DMS153 treated with DMSO at 0.1 percent for 48 hours (cell line): Measurements from ENCODE around the gene ZFAND4.
A peak's percentile ranks its signal among the peaks of the same experiment; 100 is the strongest.
"Not testable (repeated sequence)": the region's sequence is repeated elsewhere in the genome, so short reads cannot be mapped to it uniquely, and the experiment has no call there.

ENCODE experiments used
- DNase-seq: peaks from one replicate; lab custom pipeline; 2025; ENCODE audit not compliant: unreplicated experiment; lab: John Stamatoyannopoulos, UW

Gene ZFAND4

GRCh38 chr10:45644527-45644926 lies 28.0 kb downstream of the ZFAND4 start:
- DNase-seq, result no peak

GRCh38 chr10:45640941-45641340 lies 31.6 kb downstream of the ZFAND4 start:
- DNase-seq, result no peak

DNA sequence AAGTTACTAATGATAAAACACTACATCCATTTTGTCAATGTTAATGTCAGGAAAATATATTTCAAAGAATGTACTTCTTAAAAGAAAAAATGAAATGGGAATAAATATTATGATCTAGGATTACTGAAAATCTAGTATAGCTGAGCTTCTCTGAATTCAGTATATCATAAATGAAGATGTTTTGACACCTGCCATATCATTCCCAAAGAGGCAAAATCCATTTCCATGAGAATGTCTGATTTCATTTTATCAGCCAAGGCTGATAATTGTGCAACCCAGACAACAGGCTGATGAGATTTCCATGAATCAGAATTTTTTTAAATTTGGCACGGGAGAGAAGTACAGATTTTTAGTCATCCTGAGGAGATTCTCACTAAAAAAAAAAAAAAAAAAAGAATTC lies 32.5 kb downstream of the ZFAND4 start:
- no peak for DNase-seq

DNA sequence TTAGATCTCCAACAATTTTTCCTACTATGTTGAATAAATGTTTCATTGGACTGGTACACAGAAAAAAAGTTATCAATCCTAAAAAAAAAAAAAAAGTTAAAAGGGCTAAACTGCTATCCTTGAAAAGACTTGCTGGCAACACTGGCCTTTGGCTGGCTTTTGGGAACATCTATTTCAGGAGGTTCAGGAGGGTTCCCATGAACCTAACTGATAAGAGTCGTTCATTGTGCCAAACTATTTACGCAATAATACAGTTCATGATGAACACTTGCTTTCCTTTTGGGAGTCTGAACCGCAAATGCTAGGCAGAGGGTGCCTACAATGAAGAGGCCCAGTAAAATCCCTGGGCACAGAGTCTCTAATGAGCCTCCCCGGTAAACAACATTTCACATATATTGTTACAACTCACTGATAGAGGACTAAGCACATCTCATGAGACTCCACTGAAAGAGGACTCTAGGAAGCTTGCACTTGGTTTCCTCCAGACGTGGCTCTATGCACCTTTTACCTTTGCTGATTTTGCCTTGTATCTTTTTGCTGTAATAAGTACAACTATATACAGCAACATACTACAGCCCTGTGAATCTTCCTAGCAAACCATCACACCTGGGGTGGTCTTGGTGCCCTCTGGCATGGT lies 45.0 kb downstream of the ZFAND4 start:
- DNase-seq, result no peak

DNA sequence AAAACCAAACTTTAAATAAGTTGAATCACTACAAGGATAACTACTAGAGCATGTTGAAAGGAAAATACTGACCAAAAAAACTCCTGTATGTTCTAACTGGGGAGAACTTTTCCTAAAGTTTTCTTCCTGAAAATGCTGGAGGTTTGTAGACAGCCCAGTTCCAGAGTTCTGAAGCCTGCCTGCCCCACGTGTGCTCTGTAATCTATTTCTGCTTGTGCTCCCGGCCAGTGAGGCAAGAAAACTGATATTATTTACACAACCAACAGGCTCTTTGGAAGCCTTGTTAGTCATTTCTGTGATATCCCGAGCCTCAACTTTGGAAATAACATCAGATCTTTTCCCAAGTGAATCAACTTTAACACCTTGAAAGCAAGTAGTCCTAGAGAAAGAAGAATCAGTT lies 46.7 kb downstream of the ZFAND4 start:
- no peak for DNase-seq

DNA sequence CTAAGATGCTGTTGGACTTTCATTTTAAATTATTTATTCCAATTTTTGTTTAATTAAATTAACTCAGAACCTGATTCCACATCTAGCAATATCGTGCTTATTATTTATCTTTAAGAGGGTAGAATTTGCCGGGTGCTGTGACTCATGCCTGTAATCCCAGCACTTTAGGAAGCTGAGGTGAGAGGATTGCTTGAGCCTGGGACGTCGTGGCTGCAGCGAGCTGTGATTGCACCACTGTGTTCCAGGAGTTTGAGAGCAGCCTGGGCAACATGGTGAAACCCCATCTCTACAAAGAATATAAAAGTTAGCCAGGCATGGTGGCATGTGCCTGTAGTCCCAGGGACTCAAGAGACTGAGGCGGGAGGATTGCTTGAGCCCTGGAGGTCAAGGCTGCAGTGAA lies 47.8 kb downstream of the ZFAND4 start:
- no peak for DNase-seq

- DNase-seq, result no peak
Observed at GRCh38 chr10:45614869-45615268, 57.7 kb downstream of the ZFAND4 start.

DNA sequence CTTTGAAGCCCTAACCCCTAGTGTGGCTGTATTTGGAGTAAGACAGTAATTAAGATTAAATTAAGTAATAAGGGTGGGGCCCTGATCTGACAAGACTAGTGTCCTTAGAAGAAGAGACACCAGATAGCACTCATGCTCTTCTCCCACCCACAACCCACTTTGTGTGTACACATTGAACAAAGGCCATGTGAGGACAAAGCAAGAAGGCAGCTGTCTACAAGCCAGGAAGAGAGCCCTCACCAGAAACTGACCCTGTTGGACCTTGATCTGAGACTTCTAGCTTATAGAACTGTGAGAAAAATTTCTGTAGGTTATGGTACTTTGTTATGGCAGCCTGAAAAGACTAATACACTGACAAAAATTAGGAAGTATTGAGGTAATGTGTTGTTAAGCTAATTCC lies 59.8 kb downstream of the ZFAND4 start:
- no peak for DNase-seq

- DNase-seq, result no peak
Observed at GRCh38 chr10:45608052-45608451, 64.5 kb downstream of the ZFAND4 start.

- no peak for DNase-seq
Observed at GRCh38 chr10:45607276-45607675, 65.3 kb downstream of the ZFAND4 start.

- DNase-seq, result no peak
Observed at GRCh38 chr10:45602836-45603235, 69.7 kb downstream of the ZFAND4 start.

- DNase-seq, result no peak
Observed at GRCh38 chr10:45602082-45602730, 70.4 kb downstream of the ZFAND4 start.

DNA sequence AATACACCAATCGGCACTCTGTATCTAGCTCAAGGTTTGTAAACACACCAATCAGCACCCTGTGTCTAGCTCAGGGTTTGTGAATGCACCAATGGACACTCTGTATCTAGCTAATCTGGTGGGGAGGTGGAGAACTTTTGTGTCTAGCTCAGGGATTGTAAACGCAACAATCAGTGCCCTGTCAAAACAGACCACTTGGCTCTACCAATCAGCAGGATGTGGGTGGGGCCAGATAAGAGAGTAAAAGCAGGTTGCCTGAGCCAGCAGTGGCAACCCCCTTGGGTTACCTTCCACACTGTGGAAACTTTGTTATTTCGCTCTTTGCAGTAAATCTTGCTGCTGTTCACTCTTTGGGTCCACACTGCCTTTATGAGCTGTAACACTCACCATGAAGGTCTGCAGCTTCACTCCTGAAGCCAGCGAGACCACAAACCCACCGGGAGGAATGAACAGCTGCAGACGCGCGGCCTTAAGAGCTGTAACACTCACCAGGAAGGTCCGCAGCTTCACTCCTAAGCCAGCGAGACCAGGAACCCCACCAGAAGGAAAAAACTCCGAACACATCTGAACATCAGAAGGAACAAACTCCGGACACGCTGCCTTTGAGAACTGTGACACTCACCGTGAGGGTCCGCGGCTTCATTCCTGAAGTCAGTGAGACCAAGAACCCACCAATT lies 71.2 kb downstream of the ZFAND4 start:
- not testable (repeated sequence) for DNase-seq

DNA sequence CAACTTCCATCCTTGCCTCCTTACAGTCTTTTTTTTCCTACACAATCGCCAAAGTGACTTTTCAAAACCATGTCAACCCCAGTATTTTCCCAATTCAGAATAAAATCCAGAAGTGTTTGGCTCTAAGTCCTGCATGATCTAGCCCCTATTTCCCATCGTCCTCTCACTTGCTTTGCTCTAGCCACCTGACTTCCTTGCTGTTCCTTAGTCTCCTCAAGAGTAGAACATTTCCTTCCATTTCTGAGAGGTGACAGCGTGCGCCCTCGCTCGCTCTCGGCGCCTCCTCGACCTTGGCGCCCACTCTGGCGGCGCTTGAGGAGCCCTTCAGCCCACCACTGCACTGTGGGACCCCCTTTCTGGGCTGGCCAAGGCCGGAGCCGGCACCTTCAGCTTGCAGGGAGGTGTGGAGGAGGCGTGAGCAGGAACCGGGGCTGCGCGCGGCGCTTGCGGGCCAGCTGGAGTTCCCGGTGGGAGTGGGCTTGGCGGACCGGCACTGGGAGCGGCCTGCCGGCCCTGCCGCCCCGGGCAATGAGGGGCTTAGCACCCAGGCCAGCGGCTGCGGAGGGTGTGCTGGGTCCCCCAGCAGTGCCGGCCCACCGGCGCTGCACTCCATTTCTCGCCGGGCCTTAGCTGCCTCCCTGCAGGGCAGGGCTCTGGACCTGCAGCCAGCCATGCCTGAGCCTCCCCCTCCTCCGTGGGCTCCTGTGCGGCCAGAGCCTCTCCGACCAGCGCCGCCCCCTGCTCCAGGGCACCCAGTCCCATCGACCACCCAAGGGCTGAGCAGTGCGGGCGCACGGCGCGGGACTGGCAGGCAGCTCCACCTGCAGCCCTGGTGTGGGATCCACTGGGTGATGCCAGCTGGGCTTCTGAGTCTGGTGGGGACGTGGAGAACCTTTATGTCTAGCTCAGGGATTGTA lies 72.0 kb downstream of the ZFAND4 start:
- not testable (repeated sequence) for DNase-seq

DNA sequence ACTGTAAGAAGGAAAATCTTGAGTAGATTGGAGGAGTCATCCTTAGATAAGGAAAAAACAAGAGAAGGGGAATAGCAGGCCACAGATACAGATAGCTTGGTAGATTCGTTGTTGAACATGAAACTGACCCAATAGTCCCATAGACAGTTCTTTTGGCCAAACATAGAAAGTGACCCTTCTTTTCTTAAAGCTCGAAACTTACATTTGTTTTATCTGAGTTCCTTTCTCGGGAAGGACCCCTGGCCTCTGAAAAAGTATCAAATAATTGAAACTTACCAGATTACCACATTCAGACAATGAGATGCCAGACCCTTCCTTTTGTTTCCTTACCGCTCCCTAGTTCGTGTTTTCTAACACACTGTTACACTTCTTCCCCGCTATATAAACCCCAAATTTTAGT lies 72.9 kb downstream of the ZFAND4 start:
- no peak for DNase-seq

DNA sequence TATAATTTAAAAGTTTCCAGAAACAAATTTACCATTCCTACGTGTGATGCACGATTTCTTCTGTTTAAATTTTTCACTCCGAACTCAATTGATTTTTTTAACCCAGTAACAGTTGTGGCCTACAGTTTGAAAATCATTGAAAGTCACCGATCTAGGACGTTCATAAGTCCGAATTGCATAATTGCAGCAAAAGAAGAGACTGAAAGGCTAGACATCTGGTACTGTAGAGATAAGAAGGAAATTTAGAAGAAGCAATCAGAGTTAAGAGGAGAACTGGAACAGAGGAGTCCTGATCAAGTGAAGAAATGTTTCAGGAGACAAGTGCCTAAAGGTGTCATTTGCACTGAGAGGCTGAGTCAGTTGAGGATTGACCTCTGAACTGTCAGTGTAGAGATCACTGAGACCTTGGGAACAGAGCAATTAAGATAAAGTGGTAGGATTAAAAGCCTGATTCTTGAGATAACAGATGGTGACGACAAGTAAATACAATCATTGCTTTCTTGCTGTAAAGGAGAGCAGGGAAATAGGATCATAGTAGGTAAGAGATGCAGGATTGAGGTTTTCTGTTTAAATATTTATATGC lies 73.5 kb downstream of the ZFAND4 start:
- DNase-seq, result no peak

- DNase-seq, result no peak
Observed at GRCh38 chr10:45596526-45596925, 76.0 kb downstream of the ZFAND4 start.

- peak; percentile 83 for DNase-seq
Observed at GRCh38 chr10:45594276-45595157, 78.1 kb downstream of the ZFAND4 start.

GRCh38 chr10:45593938-45594275 lies 78.7 kb downstream of the ZFAND4 start:
- no peak for DNase-seq

DNA sequence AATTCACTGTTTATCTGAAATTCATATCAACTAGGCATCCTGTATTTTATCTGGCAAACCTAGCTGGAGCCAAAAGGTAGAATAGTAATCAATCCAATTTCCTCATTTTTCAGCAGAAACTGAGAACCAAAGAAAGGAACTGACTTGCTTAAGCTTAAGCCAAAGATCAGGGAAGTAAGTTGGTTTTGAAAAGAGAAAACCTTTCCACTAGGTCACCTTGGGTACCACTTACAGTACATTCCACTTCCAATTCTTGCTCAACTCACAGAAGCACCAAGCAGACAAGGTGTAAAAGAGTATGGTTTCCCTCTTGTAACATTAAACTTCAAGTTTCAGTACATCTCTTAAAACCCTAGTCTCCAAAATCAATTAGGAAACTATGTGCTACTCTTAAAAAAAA lies 79.6 kb downstream of the ZFAND4 start:
- no peak for DNase-seq
